OCI-LY7 (cell line): ENCODE data around the gene SYT15. TPM values are rescaled to one million over a fixed set of nuclear protein-coding genes. Genes with fewer than 3 reads are reported as not detected.

Experiments
- BruUV-seq: library from RNA; stranded (reverse); fragments of 400-500 nt; replicated peaks from 2 replicates; lab custom pipeline; 2021; lab: Mats Ljungman, UMichigan
- CTCF ChIA-PET: fragments of 300-600 bp; sonication (Branson Sonifier 250); formaldehyde crosslinking; loops from one replicate; lab custom pipeline; 2022; ENCODE audit warnings: antibody characterized with exemption; ENCODE audit not compliant: unreplicated experiment; lab: Charles Lee
- POLR2A ChIA-PET: fragments of 300-600 bp; sonication (Branson Sonifier 250); formaldehyde crosslinking; loops from one replicate; lab custom pipeline; 2022; ENCODE audit warnings: antibody characterized with exemption; lab: Charles Lee
- DNase-seq: peaks from one replicate; pipeline ENCODE4 v3.0.0-alpha.2; 2015; ENCODE audit warnings: low spot score
- H2AFZ ChIP-seq: fragments of 200-600 bp; sonication (generic), shearing (Covaris generic); 2 replicates; pipeline ENCODE4 v1.6.1; 2014; ENCODE audit warnings: mild to moderate bottlenecking, antibody characterized with exemption, low read length, moderate library complexity
- H3K27ac ChIP-seq: fragments of 200-600 bp; sonication (generic); 2 replicates; pipeline ENCODE4 v1.5.1; 2014; ENCODE audit warnings: mixed run types, low read depth, mild to moderate bottlenecking, moderate library complexity, low read length, inconsistent platforms; ENCODE audit not compliant: poor library complexity, severe bottlenecking
- H3K36me3 ChIP-seq: fragments of 200-600 bp; sonication (generic); 2 replicates; pipeline ENCODE4 v1.6.1; 2014; ENCODE audit warnings: mild to moderate bottlenecking, antibody characterized with exemption, low read length, moderate library complexity, mixed read lengths; ENCODE audit not compliant: insufficient read depth
- H3K4me1 ChIP-seq: fragments of 200-600 bp; sonication (generic); 2 replicates; pipeline ENCODE4 v1.5.1; 2014; ENCODE audit warnings: mild to moderate bottlenecking, low read length; ENCODE audit not compliant: insufficient read depth, poor library complexity, severe bottlenecking
- H3K4me2 ChIP-seq: fragments of 200-600 bp; sonication (generic); 2 replicates; pipeline ENCODE4 v1.6.1; 2014; ENCODE audit warnings: mild to moderate bottlenecking, low read length
- H3K4me3 ChIP-seq: fragments of 200-600 bp; sonication (generic); 2 replicates; pipeline ENCODE4 v1.5.1; 2014; ENCODE audit warnings: mild to moderate bottlenecking, low read depth, low read length; ENCODE audit not compliant: poor library complexity, severe bottlenecking
- H3K79me2 ChIP-seq: fragments of 200-600 bp; sonication (generic); 2 replicates; pipeline ENCODE4 v1.6.1; 2016; ENCODE audit warnings: low read depth, mild to moderate bottlenecking, low read length, moderate library complexity, mixed read lengths; ENCODE audit not compliant: insufficient read depth
- H3K9me2 ChIP-seq: fragments of 200-600 bp; sonication (generic); 2 replicates; pipeline ENCODE4 v1.6.1; 2016; ENCODE audit warnings: mild to moderate bottlenecking, low read length, mixed read lengths; ENCODE audit not compliant: insufficient read depth
- H3K9me3 ChIP-seq: fragments of 200-600 bp; sonication (generic); 2 replicates; pipeline ENCODE4 v1.6.1; 2014; ENCODE audit warnings: mild to moderate bottlenecking, mixed run types, low read length, mixed read lengths
- H4K20me1 ChIP-seq: fragments of 200-600 bp; sonication (generic); 2 replicates; pipeline ENCODE4 v1.6.1; 2014; ENCODE audit warnings: mild to moderate bottlenecking, antibody characterized with exemption, low read length, moderate library complexity, mixed read lengths; ENCODE audit not compliant: insufficient read depth
- EZH2phosphoT487 ChIP-seq: fragments of 200-600 bp; sonication (generic); IDR thresholded peaks from 2 replicates; pipeline ENCODE4 v1.6.1; 2018; ENCODE audit warnings: low read depth, borderline replicate concordance, mild to moderate bottlenecking, mixed run types, antibody characterized with exemption, low read length, moderate library complexity, mixed read lengths
- intact Hi-C: fragments of 100-400 bp; cut with micrococcal nuclease; formaldehyde crosslinking; loops from one replicate; pipeline ENCODE4 v1.10.0; 2022; ENCODE audit not compliant: unreplicated experiment
- total RNA-seq, 2 experiments: library from RNA; depleted of rRNA in 1 of 2; stranded (reverse); fragments of >200 nt in 1 of 2; shearing (Covaris generic) in 1 of 2; gene quantifications; 2 replicates each; pipeline ENCODE4 v1.2.3, GENCODE V29; 2014 to 2022
- TF ChIP-seq, protein P1 (sequence below): fragments of 200-600 bp; sonication (generic); conservative IDR thresholded peaks from 2 replicates; pipeline ENCODE4 v1.5.1; 2014; ENCODE audit warnings: mild to moderate bottlenecking, antibody characterized with exemption, low read length, moderate library complexity, mixed read lengths

SYT15 gene
- total RNA-seq, 2 experiments from 2014 or later: 0.25 to 2.1 TPM

- Histone ChIP-seq H2AFZ (no peak overlapping the region), H3K36me3 (no peaks in the 10 kb centered on the region), H3K79me2 (no peaks in the 10 kb centered on the region), H3K4me2 (no peak overlapping the region), H4K20me1 (no peaks in the 10 kb centered on the region), H3K27ac (no peak overlapping the region), H3K4me1 (no peaks in the 10 kb centered on the region), H3K9me2 (no peaks in the 10 kb centered on the region), H3K9me3 (no peaks in the 10 kb centered on the region), H3K4me3 (no peak overlapping the region)
- BruUV-seq: no TSS peak
- DNase-seq: no peak
- no peak for TF ChIP-seq EZH2phosphoT487
- TF ChIP-seq, protein P1, sequence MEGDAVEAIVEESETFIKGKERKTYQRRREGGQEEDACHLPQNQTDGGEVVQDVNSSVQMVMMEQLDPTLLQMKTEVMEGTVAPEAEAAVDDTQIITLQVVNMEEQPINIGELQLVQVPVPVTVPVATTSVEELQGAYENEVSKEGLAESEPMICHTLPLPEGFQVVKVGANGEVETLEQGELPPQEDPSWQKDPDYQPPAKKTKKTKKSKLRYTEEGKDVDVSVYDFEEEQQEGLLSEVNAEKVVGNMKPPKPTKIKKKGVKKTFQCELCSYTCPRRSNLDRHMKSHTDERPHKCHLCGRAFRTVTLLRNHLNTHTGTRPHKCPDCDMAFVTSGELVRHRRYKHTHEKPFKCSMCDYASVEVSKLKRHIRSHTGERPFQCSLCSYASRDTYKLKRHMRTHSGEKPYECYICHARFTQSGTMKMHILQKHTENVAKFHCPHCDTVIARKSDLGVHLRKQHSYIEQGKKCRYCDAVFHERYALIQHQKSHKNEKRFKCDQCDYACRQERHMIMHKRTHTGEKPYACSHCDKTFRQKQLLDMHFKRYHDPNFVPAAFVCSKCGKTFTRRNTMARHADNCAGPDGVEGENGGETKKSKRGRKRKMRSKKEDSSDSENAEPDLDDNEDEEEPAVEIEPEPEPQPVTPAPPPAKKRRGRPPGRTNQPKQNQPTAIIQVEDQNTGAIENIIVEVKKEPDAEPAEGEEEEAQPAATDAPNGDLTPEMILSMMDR: no peak
- ChIA-PET POLR2A (no interaction called here), CTCF (no interaction called here)
- intact Hi-C loops: no loop called here
These were observed 44.0 kb upstream of the SYT15 start for GRCh38 chr10:46534828-46535524.

- no TSS peak for BruUV-seq
- POLR2A ChIA-PET: no interaction called here
These were observed 42.8 kb upstream of the SYT15 start for GRCh38 chr10:46536171-46536570.

DNA sequence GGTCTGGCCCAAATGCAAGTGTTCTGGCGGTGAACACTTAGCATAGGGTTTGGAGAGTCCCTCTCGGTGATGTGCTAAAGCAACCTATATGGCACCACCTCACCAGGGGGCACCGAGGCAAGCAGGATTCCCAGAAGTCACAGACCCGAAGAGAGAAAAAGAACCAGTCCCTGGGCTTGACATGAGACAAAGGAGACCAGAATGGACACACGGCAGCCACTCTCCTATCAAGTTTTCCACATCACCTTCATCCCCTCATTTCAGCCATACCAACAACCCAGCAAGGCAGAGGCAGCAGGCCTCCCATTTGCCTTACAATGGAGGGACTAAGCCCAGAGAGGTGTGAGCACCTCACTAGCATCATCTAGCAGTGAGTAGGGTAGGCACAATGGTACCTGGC lies 42.1 kb upstream of the SYT15 start:
- H3K79me2 ChIP-seq: no peaks in the 10 kb centered on the region
- DNase-seq: no peak
- H3K9me3 ChIP-seq: no peaks in the 10 kb centered on the region
- TF ChIP-seq, protein P1: no peak
- no peak for TF ChIP-seq EZH2phosphoT487
- ChIA-PET POLR2A (no interaction called here), CTCF (no interaction called here)
- H3K36me3 ChIP-seq: no peaks in the 10 kb centered on the region
- no peak overlapping the region for H2AFZ ChIP-seq
- H4K20me1 ChIP-seq: no peaks in the 10 kb centered on the region
- H3K4me1 ChIP-seq: no peaks in the 10 kb centered on the region
- H3K27ac ChIP-seq: no peak overlapping the region
- H3K4me3 ChIP-seq: no peak overlapping the region
- H3K9me2 ChIP-seq: no peaks in the 10 kb centered on the region
- H3K4me2 ChIP-seq: no peak overlapping the region
- intact Hi-C loops: no loop called here
- BruUV-seq: no TSS peak

More at GRCh38 chr10:46536171-46536570, 42.8 kb upstream of the SYT15 start:
- TF ChIP-seq EZH2phosphoT487: no peak
- TF ChIP-seq, protein P1: no peak
- CTCF ChIA-PET: no interaction called here
- H3K79me2 ChIP-seq: no peaks in the 10 kb centered on the region
- intact Hi-C loops: no loop called here
- H3K27ac ChIP-seq: no peak overlapping the region
- no peak for DNase-seq
- no peaks in the 10 kb centered on the region for H3K36me3 ChIP-seq
- H3K9me2 ChIP-seq: no peaks in the 10 kb centered on the region
- H2AFZ ChIP-seq: no peak overlapping the region
- H4K20me1 ChIP-seq: no peaks in the 10 kb centered on the region
- no peak overlapping the region for H3K4me3 ChIP-seq
- no peaks in the 10 kb centered on the region for H3K4me1 ChIP-seq
- H3K9me3 ChIP-seq: no peaks in the 10 kb centered on the region
- H3K4me2 ChIP-seq: no peak overlapping the region
